Neural cell (in vitro differentiated cells): Measurements from ENCODE around the gene SLC1A2. TPM values are rescaled to one million over a fixed set of nuclear protein-coding genes. Genes with fewer than 3 reads are reported as not detected.

Experiments used
- H2AFZ ChIP-seq: fragments of 200-600, 300-800 bp; sonication (generic), shearing (Covaris generic); 2 replicates; pipeline ENCODE4 v1.6.0; 2014; ENCODE audit warnings: low read depth, mild to moderate bottlenecking, antibody characterized with exemption, low read length, moderate library complexity
- H3F3A ChIP-seq: fragments of 200-600 bp; shearing (Covaris generic); 2 replicates; pipeline ENCODE4 v1.6.1; 2016; ENCODE audit warnings: mild to moderate bottlenecking, moderate library complexity, mixed read lengths, antibody characterized with exemption, low read length; ENCODE audit not compliant: insufficient read depth, poor library complexity, severe bottlenecking
- H3K27ac ChIP-seq: fragments of 200-600, 300-800 bp; sonication (generic), shearing (Covaris generic); 2 replicates; pipeline ENCODE4 v1.5.1; 2014; ENCODE audit warnings: mild to moderate bottlenecking, low read length, moderate library complexity
- H3K27me3 ChIP-seq: fragments of 300-800, 200-600 bp; sonication (generic), shearing (Covaris generic); 2 replicates; pipeline ENCODE4 v1.6.0; 2014; ENCODE audit warnings: mild to moderate bottlenecking, low read depth, low read length, moderate library complexity; ENCODE audit not compliant: insufficient read depth
- H3K36me3 ChIP-seq: fragments of 300-800, 200-600 bp; sonication (generic), shearing (Covaris generic); 2 replicates; pipeline ENCODE4 v1.5.1; 2014; ENCODE audit warnings: mild to moderate bottlenecking, antibody characterized with exemption, low read length, moderate library complexity; ENCODE audit not compliant: insufficient read depth
- H3K4me2 ChIP-seq: fragments of 300-800, 200-600 bp; sonication (generic), shearing (Covaris generic); 2 replicates; pipeline ENCODE4 v1.6.0; 2014; ENCODE audit warnings: mild to moderate bottlenecking, low read length
- H3K4me3 ChIP-seq: fragments of 300-800, 200-600 bp; sonication (generic), shearing (Covaris generic); 2 replicates; pipeline ENCODE4 v1.5.1; 2014; ENCODE audit warnings: mild to moderate bottlenecking, low read length, moderate library complexity
- H3K79me2 ChIP-seq: fragments of 200-600 bp; shearing (Covaris generic); replicated peaks from 2 replicates; pipeline ENCODE4 v1.6.0; 2014; ENCODE audit warnings: mild to moderate bottlenecking, low read length, moderate library complexity; ENCODE audit not compliant: insufficient read depth
- H3K9ac ChIP-seq: fragments of 300-800, 200-600 bp; sonication (generic), shearing (Covaris generic); 2 replicates; pipeline ENCODE4 v1.6.1; 2016; ENCODE audit warnings: mild to moderate bottlenecking, low read length, mixed read lengths
- H3K9me2 ChIP-seq: fragments of 200-600 bp; shearing (Covaris generic); 2 replicates; pipeline ENCODE4 v1.6.1; 2016; ENCODE audit warnings: mild to moderate bottlenecking, low read length, mixed read lengths; ENCODE audit not compliant: insufficient read depth
- H3K9me3 ChIP-seq: fragments of 200-600, 300-800 bp; sonication (generic), shearing (Covaris generic); 2 replicates; pipeline ENCODE4 v1.6.1; 2016; ENCODE audit warnings: mild to moderate bottlenecking, mixed run types, low read length, moderate library complexity, mixed read lengths
- H4K20me1 ChIP-seq: fragments of 200-600 bp; shearing (Covaris generic); 2 replicates; pipeline ENCODE4 v1.6.1; 2016; ENCODE audit warnings: mild to moderate bottlenecking, mixed run types; ENCODE audit not compliant: insufficient read depth
- CTCF ChIP-seq: fragments of 450-650 bp; IDR thresholded peaks from 2 replicates; pipeline ENCODE4 v1.5.1; 2014; ENCODE audit warnings: antibody characterized with exemption, mild to moderate bottlenecking, moderate library complexity; ENCODE audit not compliant: poor library complexity, severe bottlenecking
- EP300 ChIP-seq: fragments of 450-650 bp; conservative IDR thresholded peaks from 2 replicates; pipeline ENCODE4 v1.6.1; 2014; ENCODE audit warnings: antibody characterized with exemption, mild to moderate bottlenecking, moderate library complexity; ENCODE audit not compliant: poor library complexity, severe bottlenecking
- EZH2 ChIP-seq: fragments of 200-600, 300-800 bp; shearing (Covaris generic), sonication (generic); IDR thresholded peaks from 2 replicates; pipeline ENCODE4 v1.6.1; 2014; ENCODE audit warnings: antibody characterized with exemption, low read length, borderline replicate concordance, mild to moderate bottlenecking; ENCODE audit not compliant: insufficient read depth, poor library complexity, severe bottlenecking
- MXI1 ChIP-seq: fragments of 450-650 bp; conservative IDR thresholded peaks from 2 replicates; pipeline ENCODE4 v1.6.1; 2014; ENCODE audit warnings: antibody characterized with exemption, mild to moderate bottlenecking; ENCODE audit not compliant: poor library complexity, severe bottlenecking
- POLR2AphosphoS5 ChIP-seq: IDR thresholded peaks from 2 replicates; pipeline ENCODE4 v1.6.1; 2012
- RAD21 ChIP-seq: fragments of 450-650 bp; conservative IDR thresholded peaks from 2 replicates; pipeline ENCODE4 v1.6.1; 2014; ENCODE audit warnings: antibody characterized with exemption, mild to moderate bottlenecking, moderate library complexity
- REST ChIP-seq: IDR thresholded peaks from 2 replicates; pipeline ENCODE4 v1.6.1; 2012; ENCODE audit warnings: borderline replicate concordance
- SMC3 ChIP-seq: fragments of 450-650 bp; conservative IDR thresholded peaks from 2 replicates; pipeline ENCODE4 v1.6.1; 2014; ENCODE audit warnings: antibody characterized with exemption, mild to moderate bottlenecking, moderate library complexity; ENCODE audit not compliant: poor library complexity
- TAF1 ChIP-seq: IDR thresholded peaks from 2 replicates; pipeline ENCODE4 v1.6.1; 2012; ENCODE audit warnings: low read depth
- polyA plus RNA-seq: library from polyadenylated mRNA; depleted of rRNA; stranded (reverse); fragments of >200 nt; gene quantifications from 2 replicates; pipeline ENCODE4 v1.2.3, GENCODE V29; 2014

Gene SLC1A2
- polyA plus RNA-seq, 1 donor from 2014 or later: 134 TPM

DNA sequence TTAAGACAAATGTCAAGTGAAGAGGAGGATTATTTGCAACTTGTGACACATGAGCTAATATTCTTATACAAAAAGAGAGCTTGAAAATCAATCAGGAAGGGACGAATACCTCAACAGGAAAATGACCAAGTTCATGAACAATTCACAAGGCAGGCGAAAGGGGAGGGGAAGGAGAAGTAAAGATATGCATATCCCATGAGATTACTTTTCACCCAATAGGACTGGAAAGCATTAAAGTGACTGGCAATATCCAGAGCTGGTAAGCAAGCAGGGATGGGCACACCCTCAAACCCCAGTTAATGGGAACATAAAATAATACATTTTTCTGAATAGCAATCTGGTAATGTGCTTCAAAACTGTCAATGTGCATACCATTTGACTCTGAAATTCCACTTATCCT lies 129.5 kb downstream of the SLC1A2 start:
- Histone ChIP-seq H3K79me2 (no peaks in the 10 kb centered on the region), H3K36me3 (peaks cover 7% of the 10 kb centered on the region), H3K9me3 (no peaks in the 10 kb centered on the region), H3K27me3 (no peaks in the 10 kb centered on the region), H3F3A (peaks cover 6% of the 10 kb centered on the region), H4K20me1 (no peaks in the 10 kb centered on the region), H3K4me3 (no peak overlapping the region), H3K9me2 (no peaks in the 10 kb centered on the region), H3K4me2 (no peak overlapping the region), H3K27ac (no peak overlapping the region), H3K9ac (no peak overlapping the region), H2AFZ (no peak overlapping the region)
- TF ChIP-seq EP300: no peak
- no peak for TF ChIP-seq RAD21
- no peak for TF ChIP-seq POLR2AphosphoS5
- no peak for TF ChIP-seq SMC3
- no peak for TF ChIP-seq REST
- no peak for TF ChIP-seq MXI1
- TF ChIP-seq CTCF: no peak
- TF ChIP-seq EZH2: no peak
- TF ChIP-seq TAF1: no peak

- Histone ChIP-seq H3K79me2 (no peaks in the 10 kb centered on the region), H3K4me3 (no peak overlapping the region), H3K9me3 (no peaks in the 10 kb centered on the region), H3K9ac (no peak overlapping the region), H3K4me2 (no peak overlapping the region), H3K27me3 (no peaks in the 10 kb centered on the region), H3K36me3 (peaks cover 15% of the 10 kb centered on the region), H3K9me2 (no peaks in the 10 kb centered on the region), H3K27ac (no peak overlapping the region), H3F3A (peaks cover 6% of the 10 kb centered on the region), H4K20me1 (no peaks in the 10 kb centered on the region), H2AFZ (no peak overlapping the region)
- no peak for TF ChIP-seq CTCF
- no peak for TF ChIP-seq RAD21
- no peak for TF ChIP-seq REST
- no peak for TF ChIP-seq TAF1
- no peak for TF ChIP-seq EZH2
- TF ChIP-seq EP300: no peak
- TF ChIP-seq SMC3: no peak
- no peak for TF ChIP-seq POLR2AphosphoS5
Measured at GRCh38 chr11:35288817-35289541, 130.4 kb downstream of the SLC1A2 start.
